DND-41 (cell line): Measurements from ENCODE around the gene ITSN2.

Experiments used
- ATAC-seq: fragments of 200-7000 bp; cut with Tn5 transposase; 3 replicates; pipeline ENCODE4 v1.9.1; 2021; ENCODE audit warnings: low read depth; ENCODE audit not compliant: insufficient read depth
- DNase-seq: peaks from one replicate; pipeline ENCODE4 v3.0.0-alpha.2; 2020
- H2AFZ ChIP-seq: 2 replicates; pipeline ENCODE4 v1.6.0; 2012; ENCODE audit warnings: low read depth, low read length
- H3K27ac ChIP-seq: 2 replicates; pipeline ENCODE4 v1.5.1; 2012; ENCODE audit warnings: low read length, inconsistent platforms
- H3K27me3 ChIP-seq: fragments of 200-600 bp; sonication (generic); 2 replicates; pipeline ENCODE4 v1.6.0; 2012; ENCODE audit warnings: low read length, mild to moderate bottlenecking, inconsistent platforms; ENCODE audit not compliant: insufficient read depth, poor library complexity
- H3K36me3 ChIP-seq: 2 replicates; pipeline ENCODE4 v1.5.1; 2012; ENCODE audit warnings: low read length, inconsistent platforms; ENCODE audit not compliant: insufficient read depth
- H3K4me1 ChIP-seq: 2 replicates; pipeline ENCODE4 v1.5.1; 2012; ENCODE audit warnings: mild to moderate bottlenecking, low read length; ENCODE audit not compliant: insufficient read depth
- H3K4me2 ChIP-seq: 2 replicates; pipeline ENCODE4 v1.6.0; 2012; ENCODE audit warnings: mild to moderate bottlenecking, moderate library complexity, low read length, inconsistent platforms; ENCODE audit not compliant: insufficient read depth
- H3K4me3 ChIP-seq, 2 experiments: fragments of 200-600 bp in 1 of 2; shearing (Covaris generic) in 1 of 2; 2 replicates each; pipeline ENCODE4 v1.5.1; 2012 to 2016; ENCODE audit warnings: inconsistent platforms in 2 of 2, low read length in 2 of 2, mild to moderate bottlenecking in 2 of 2, low read depth in 1 of 2, moderate library complexity in 1 of 2
- H3K79me2 ChIP-seq: 2 replicates; pipeline ENCODE4 v1.6.0; 2012; ENCODE audit warnings: low read length, inconsistent platforms; ENCODE audit not compliant: insufficient read depth
- H3K9ac ChIP-seq: 2 replicates; pipeline ENCODE4 v1.6.0; 2012; ENCODE audit warnings: low read depth, mild to moderate bottlenecking, inconsistent platforms, low read length, moderate library complexity
- H3K9me3 ChIP-seq: 2 replicates; pipeline ENCODE4 v1.5.1; 2012; ENCODE audit warnings: low read length, moderate library complexity, mild to moderate bottlenecking, inconsistent platforms; ENCODE audit not compliant: insufficient read depth, severe bottlenecking
- H4K20me1 ChIP-seq: 2 replicates; pipeline ENCODE4 v1.6.0; 2012; ENCODE audit warnings: low read length; ENCODE audit not compliant: insufficient read depth
- EZH2 ChIP-seq: IDR thresholded peaks from 3 replicates; pipeline ENCODE4 v1.6.1; 2012; ENCODE audit warnings: borderline replicate concordance, low read depth, mild to moderate bottlenecking, moderate library complexity, low read length, inconsistent platforms; ENCODE audit not compliant: severe bottlenecking
- TF ChIP-seq, protein P1 (sequence below): IDR thresholded peaks from 2 replicates; pipeline ENCODE4 v1.5.1; 2012; ENCODE audit warnings: borderline replicate concordance, low read length, moderate library complexity, mild to moderate bottlenecking; ENCODE audit not compliant: poor library complexity, severe bottlenecking; ENCODE audit errors: extremely low read depth

The ITSN2 gene

DNA sequence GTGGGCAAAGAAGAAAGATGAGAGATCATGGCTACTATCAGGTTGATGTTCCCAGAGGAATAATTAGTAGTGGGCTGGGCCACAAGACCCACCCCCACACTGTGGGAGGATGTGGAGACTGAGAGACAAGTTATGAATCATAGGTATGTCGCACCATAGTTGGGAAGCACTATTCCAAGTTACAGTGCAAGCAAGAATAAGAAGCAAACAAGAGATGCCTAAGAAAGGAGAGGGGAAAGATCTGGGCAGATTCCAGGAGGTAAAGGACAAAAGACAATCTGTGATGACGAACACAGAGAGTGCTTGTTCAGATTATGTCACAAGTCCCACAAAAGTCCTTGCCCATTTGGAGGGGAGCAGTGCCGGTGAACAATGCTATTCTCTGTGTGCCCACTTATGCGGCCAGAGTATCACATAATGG is 128.9 kb downstream of the ITSN2 start:
- H2AFZ ChIP-seq = no peak overlapping the region
- no peak overlapping the region for H3K4me3 ChIP-seq
- H3K79me2 ChIP-seq = no peaks in the 10 kb centered on the region
- no peaks in the 10 kb centered on the region for H3K4me1 ChIP-seq
- no peaks in the 10 kb centered on the region for H3K36me3 ChIP-seq
- H3K9me3 ChIP-seq = no peaks in the 10 kb centered on the region
- no peaks in the 10 kb centered on the region for H4K20me1 ChIP-seq
- ATAC-seq (no peak), DNase-seq (no peak)
- H3K4me2 ChIP-seq = no peak overlapping the region
- TF ChIP-seq, protein P1, sequence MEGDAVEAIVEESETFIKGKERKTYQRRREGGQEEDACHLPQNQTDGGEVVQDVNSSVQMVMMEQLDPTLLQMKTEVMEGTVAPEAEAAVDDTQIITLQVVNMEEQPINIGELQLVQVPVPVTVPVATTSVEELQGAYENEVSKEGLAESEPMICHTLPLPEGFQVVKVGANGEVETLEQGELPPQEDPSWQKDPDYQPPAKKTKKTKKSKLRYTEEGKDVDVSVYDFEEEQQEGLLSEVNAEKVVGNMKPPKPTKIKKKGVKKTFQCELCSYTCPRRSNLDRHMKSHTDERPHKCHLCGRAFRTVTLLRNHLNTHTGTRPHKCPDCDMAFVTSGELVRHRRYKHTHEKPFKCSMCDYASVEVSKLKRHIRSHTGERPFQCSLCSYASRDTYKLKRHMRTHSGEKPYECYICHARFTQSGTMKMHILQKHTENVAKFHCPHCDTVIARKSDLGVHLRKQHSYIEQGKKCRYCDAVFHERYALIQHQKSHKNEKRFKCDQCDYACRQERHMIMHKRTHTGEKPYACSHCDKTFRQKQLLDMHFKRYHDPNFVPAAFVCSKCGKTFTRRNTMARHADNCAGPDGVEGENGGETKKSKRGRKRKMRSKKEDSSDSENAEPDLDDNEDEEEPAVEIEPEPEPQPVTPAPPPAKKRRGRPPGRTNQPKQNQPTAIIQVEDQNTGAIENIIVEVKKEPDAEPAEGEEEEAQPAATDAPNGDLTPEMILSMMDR = no peak
- no peak for TF ChIP-seq EZH2
- no peaks in the 10 kb centered on the region for H3K27me3 ChIP-seq
- no peak overlapping the region for H3K9ac ChIP-seq
- no peak overlapping the region for H3K27ac ChIP-seq

DNA sequence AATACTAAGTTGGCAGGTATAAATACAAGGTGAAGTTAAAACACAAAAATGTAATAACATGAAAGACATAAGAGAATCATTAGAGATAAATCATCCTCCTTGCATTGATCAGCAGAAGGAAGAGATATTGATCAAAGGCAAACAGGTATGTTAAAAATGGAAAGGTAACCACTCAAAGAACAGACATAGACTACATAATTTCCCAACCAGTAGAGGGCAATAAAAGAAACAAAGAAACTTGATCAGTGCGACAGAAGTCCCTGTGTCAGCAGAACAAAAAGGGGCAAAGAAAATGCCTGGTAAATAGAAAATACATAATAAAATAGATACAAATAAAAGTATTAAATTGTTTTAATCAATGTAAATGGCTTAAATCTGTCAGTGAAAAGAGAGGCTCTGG is 131.9 kb downstream of the ITSN2 start:
- H2AFZ ChIP-seq = no peak overlapping the region
- H3K27me3 ChIP-seq = no peaks in the 10 kb centered on the region
- peaks cover 5% of the 10 kb centered on the region for H3K36me3 ChIP-seq
- H3K4me1 ChIP-seq = no peaks in the 10 kb centered on the region
- TF ChIP-seq, protein P1 = peak; percentile 43
- no peak for TF ChIP-seq EZH2
- DNase-seq (no peak), ATAC-seq (no peak)
- H3K27ac ChIP-seq = no peak overlapping the region
- no peak overlapping the region for H3K4me3 ChIP-seq
- no peaks in the 10 kb centered on the region for H3K9me3 ChIP-seq
- H3K79me2 ChIP-seq = no peaks in the 10 kb centered on the region
- no peaks in the 10 kb centered on the region for H4K20me1 ChIP-seq
- no peak overlapping the region for H3K4me2 ChIP-seq
- H3K9ac ChIP-seq = no peak overlapping the region

DNA sequence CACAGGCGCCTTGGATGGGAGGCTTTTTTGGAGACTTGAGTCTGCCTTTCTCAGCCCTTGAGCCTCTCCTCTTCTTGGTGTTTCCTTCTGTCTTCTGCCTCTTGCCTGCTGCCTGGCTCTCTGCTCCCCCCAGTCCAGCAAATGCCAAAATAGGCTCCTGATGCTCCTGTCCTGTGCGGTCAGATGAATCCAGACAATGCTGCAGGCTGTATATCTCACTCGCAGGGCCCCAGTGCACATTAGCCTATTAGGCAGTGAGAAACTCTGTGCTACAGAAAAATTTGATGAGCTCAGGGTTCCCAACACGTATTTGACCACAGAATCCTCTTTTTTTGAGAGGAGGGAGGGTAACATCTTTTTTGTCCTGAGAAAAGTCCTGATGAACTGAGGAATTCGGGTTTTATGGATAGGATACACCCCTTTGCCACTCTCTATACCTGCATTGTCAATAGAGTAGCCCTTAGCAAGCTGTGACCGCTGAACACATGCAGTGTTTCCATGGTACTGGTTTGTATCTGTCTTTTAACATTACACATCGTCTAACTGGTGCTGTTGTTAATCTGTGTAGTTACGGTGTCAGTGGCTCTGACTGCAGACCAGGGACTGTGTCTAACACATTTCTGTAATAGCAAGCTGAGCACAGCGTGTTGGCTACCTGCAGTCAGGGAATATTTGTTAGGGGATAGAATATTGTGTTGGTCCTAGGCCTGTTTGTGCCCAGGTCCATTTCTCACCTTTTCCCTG is 134.7 kb downstream of the ITSN2 start:
- TF ChIP-seq, protein P1 = no peak
- no peak for TF ChIP-seq EZH2
- H3K27ac ChIP-seq = no peak overlapping the region
- peaks cover 6% of the 10 kb centered on the region for H3K36me3 ChIP-seq
- no peak overlapping the region for H2AFZ ChIP-seq
- no peaks in the 10 kb centered on the region for H3K9me3 ChIP-seq
- DNase-seq = no peak
- no peak overlapping the region for H3K4me2 ChIP-seq
- no peak overlapping the region for H3K4me3 ChIP-seq
- no peaks in the 10 kb centered on the region for H3K4me1 ChIP-seq
- H3K79me2 ChIP-seq = no peaks in the 10 kb centered on the region
- no peak overlapping the region for H3K9ac ChIP-seq
- no peak for ATAC-seq
- no peaks in the 10 kb centered on the region for H3K27me3 ChIP-seq
- H4K20me1 ChIP-seq = no peaks in the 10 kb centered on the region
